ENCODE data around the gene ZCCHC3. TPM values are rescaled to one million over a fixed set of nuclear protein-coding genes. Genes with fewer than 3 reads are reported as not detected.

Gene ZCCHC3
- total and polyA plus RNA-seq, 4 donors = 2.4 to 22.1 (median 5.6) TPM

- Histone ChIP-seq H3K4me1 (ENCODE audit: control insufficient read depth in 4 of 4, insufficient read depth in 4 of 4, low read length in 3 of 4) (peaks cover 0 to 36% (median 27%) of the 10 kb centered on the region in 4 donors), H3K27ac (ENCODE audit: low read depth in 1 of 2, low read length in 2 of 2) (no peak overlapping the region), H3K27me3 (ENCODE audit: control insufficient read depth in 4 of 4, insufficient read depth in 4 of 4, low read length in 3 of 4) (no peaks in the 10 kb centered on the region), H3K36me3 (ENCODE audit: control insufficient read depth in 4 of 4, insufficient read depth in 3 of 4, low read depth in 1 of 4, low read length in 3 of 4) (no peaks in the 10 kb centered on the region), H3K9me3 (ENCODE audit: control insufficient read depth in 4 of 4, low read length in 3 of 4) (no peaks in the 10 kb centered on the region), H3K9ac (ENCODE audit: low read depth in 1 of 2, low read length in 2 of 2) (no peak overlapping the region), H3K4me3 (ENCODE audit: low read depth in 1 of 3, low read length in 3 of 3) (no peak overlapping the region)
- TF ChIP-seq TAF1 (conservative IDR thresholded peaks at IDR 0.05) (no peak), MAX (IDR thresholded peaks at IDR 0.05) (no peak)
- no peak for DNase-seq (ENCODE audit: low spot score)
- 93% methylated on average over 5 of the region's 5 CpGs for WGBS
Observed at GRCh38 chr20:294602-295001, 2.8 kb upstream of the ZCCHC3 start.

- WGBS = 92% methylated on average over 4 of the region's 4 CpGs
- TF ChIP-seq ZBTB33 (IDR thresholded peaks at IDR 0.05) (no peak), MAX (IDR thresholded peaks at IDR 0.05) (no peak), REST (IDR thresholded peaks at IDR 0.05) (no peak), RAD21 (IDR thresholded peaks at IDR 0.05) (no peak), SP1 (IDR thresholded peaks at IDR 0.05) (no peak), CTCF (IDR thresholded peaks at IDR 0.05; ENCODE audit: low read depth, low read length, missing input control) (no peak), ATF3 (IDR thresholded peaks at IDR 0.05) (no peak), HNF4A (conservative IDR thresholded peaks at IDR 0.05) (no peak), GABPA (IDR thresholded peaks at IDR 0.05 in 1 of 2, conservative IDR thresholded peaks at IDR 0.05 in 1 of 2) (no peak)
- H3K9ac ChIP-seq (ENCODE audit: low read depth in 1 of 2, low read length in 2 of 2) = no peak overlapping the region
- no peaks in the 10 kb centered on the region for H3K36me3 ChIP-seq (ENCODE audit: control insufficient read depth in 4 of 4, insufficient read depth in 3 of 4, low read depth in 1 of 4, low read length in 3 of 4)
- H3K27ac ChIP-seq (ENCODE audit: low read depth in 1 of 2, low read length in 2 of 2) = no peak overlapping the region
- H3K4me3 ChIP-seq (ENCODE audit: low read depth in 1 of 3, low read length in 3 of 3) = no peak overlapping the region
- H3K9me3 ChIP-seq (ENCODE audit: control insufficient read depth in 4 of 4, low read length in 3 of 4) = no peaks in the 10 kb centered on the region
- DNase-seq (ENCODE audit: low spot score) = no peak
- H3K27me3 ChIP-seq (ENCODE audit: control insufficient read depth in 4 of 4, insufficient read depth in 4 of 4, low read length in 3 of 4) = no peaks in the 10 kb centered on the region
- H3K4me1 ChIP-seq (ENCODE audit: control insufficient read depth in 4 of 4, insufficient read depth in 4 of 4, low read length in 3 of 4) = peaks cover 0 to 38% (median 31%) of the 10 kb centered on the region in 4 donors
Observed at GRCh38 chr20:295804-296203, 1.6 kb upstream of the ZCCHC3 start.

Measured in liver (tissue), 9 donors.